Fibroblast of skin of scalp (primary cell): ENCODE results near the gene SH3RF1.
A peak's percentile ranks its signal among the peaks of the same experiment; 100 is the strongest.

Experiments
- DNase-seq: peaks from one replicate; pipeline ENCODE4 v3.0.0-alpha.2; 2013

SH3RF1 gene

GRCh38 chr4:169102026-169102425 is 168.7 kb downstream of the SH3RF1 start:
- DNase-seq: no peak

DNA sequence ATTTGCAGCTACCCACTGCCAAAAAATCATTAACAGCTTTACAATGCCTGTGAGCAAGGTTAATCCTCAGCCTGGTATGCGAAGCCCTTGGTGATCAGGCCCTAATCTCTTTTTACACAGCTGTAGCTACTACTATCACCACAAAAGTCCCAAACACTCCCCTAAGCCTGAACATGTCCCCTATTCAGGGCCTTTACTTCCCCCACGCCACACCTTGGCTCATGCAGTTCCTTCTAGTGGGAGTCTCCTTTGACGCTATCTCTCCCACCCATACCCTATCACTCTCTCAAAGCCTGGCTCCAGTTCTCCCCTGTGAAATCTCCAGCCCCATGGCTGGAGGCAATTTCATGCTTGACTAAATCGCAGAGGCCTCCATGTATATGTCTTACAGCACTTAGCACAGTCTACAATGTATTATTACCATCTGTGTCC is 170.1 kb downstream of the SH3RF1 start:
- no peak for DNase-seq

DNA sequence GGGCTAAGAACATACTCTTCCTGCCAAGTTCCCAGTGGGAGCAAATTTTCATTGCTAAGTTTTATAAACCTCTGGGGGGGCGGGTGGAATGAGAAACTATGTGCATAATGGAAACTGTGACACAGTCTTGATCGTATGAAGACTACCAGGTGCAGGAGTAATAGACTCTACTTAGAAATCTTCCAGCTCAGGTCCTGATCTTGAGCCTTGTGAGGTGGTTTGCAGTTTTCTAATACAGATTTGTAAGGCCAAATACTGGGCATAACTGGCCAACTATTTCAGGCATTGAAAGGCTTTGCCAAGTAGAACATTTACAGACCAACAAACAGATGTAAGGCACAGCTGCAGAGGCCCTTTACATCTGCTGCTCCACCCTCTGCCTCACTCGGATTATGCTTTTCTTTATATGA is 171.0 kb downstream of the SH3RF1 start:
- peak; percentile 78 for DNase-seq

DNA sequence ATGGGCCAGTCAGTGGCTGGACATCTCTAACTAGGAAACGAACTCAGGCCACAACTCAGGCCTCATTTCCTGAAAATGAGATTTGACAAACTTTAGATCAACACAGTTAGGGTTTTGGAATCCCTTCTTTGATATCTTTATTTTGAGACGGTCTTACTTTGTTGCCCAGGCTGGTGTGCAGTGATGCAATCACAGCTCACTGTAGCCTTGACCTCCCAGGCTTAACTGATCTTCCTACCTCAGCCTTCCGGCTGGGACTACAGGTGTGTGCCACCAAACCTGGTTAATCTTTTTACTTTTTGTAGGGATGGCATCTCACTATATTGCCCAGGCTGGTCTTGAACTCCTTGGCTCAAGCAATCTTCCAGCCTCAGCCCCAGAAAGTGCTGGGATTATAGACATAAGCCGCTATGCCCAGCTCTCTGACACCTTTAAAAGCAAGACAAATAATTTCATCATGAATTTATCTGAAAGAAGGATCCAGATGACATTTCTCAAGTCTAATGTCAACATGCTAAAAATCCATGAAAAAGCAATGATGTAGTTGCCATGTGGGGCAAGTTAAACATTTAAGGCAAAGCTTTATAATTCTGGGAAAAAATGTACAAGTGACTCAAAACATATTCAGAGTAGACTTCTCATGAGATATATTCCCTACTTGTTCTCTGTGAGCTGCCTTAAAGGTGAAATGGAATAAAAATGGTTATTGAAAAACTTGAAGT is 171.6 kb downstream of the SH3RF1 start:
- DNase-seq: peak; percentile 58

GRCh38 chr4:169098532-169098931 is 172.2 kb downstream of the SH3RF1 start:
- peak; percentile 38 for DNase-seq

DNA sequence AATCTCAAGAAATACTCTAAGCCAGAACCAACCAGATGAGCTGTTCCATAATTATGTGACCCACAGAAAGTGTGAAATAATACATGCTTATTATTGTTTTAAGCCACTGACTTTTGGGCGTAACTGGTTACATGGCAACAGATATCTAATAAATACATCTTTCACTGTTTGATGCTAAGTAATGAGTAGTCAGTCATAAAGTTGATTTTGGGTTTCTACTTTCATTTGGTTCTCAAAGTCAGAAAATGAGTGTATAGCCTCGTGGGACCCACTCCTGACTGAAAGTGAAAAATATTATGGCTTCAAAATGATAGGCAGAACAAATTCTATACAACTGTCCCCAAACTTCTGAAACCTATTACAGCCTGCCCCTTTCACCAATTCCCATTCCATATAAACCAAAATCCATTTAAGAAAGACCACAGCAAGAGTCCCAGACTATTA is 172.7 kb downstream of the SH3RF1 start:
- DNase-seq: no peak

DNA sequence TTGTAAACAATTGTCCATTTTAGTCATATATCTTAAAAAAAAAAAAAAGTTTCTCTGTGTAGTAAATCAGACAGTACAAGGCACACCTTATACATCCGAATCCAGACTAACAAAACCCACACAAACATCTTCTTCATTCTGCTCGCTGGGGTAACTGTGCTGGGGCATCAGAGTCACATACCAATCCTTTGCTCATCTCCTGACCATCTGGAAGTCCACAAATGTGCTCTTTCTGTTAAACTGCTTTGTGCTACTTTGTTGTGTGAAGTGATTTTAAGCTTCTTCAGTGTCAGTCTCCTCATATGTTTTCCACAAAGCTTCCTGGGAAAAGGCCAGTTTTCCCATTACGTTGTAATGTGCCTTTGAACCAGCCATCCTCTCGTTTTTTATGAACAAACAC is 174.5 kb downstream of the SH3RF1 start:
- no peak for DNase-seq

DNA sequence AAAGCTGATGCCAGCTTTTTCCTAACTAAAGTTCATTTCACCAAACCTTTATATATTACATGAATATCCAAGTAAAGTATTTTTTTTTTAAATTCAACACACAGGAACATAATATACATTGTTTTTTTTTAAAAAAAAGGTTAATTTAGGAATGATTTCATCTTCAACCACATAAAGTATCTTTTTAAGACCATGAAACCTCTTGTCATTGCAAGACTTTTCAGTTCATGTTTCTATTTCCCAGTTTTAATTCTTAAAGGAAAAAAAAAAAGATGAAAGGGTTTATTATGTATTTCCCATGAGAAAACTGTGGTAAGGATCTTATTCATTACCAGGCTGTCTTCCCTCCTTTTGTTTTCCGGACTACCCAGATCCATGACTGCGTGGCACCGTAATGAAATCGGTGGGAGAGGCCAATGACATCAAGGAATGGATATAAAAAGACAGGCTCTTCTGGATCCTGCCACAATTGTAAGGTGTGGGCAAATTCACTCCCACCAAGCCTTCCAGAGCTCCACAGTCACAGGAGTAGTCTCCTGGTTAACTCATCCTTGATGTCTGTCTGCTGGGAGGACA is 176.0 kb downstream of the SH3RF1 start:
- no peak for DNase-seq

DNA sequence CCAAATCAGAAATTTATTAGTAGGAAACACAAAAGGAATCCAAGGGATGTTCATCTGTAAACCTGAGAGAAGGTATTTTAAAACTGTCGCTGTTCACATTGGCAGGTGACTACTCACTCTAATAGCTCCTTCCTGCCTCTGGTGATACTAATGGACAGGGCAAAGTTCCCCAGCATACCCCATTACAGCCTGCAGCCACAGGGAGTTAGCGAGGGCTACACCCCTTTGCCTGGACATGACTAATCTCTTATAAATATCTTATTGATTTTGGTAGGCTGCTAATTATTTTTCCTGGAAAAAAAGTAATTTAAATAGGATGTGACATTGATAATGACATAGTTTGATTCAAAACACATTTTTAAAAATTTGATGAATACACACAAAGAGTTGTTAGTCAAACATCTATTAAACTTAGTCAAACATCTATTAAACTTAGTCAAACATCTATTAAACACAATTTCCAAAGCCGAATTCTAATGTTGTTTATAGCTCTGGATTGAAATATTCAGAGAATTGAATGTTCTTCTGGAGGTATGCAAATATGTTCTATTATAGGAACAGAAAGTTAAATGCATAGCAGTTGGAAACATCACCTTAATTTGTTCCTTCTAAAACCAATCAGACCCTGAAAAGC is 177.8 kb downstream of the SH3RF1 start:
- no peak for DNase-seq

- no peak for DNase-seq
These were observed 180.1 kb downstream of the SH3RF1 start for GRCh38 chr4:169090484-169091215.

GRCh38 chr4:169089004-169089403 is 181.8 kb downstream of the SH3RF1 start:
- DNase-seq: no peak

GRCh38 chr4:169084954-169085353 is 185.8 kb downstream of the SH3RF1 start:
- DNase-seq: no peak

DNA sequence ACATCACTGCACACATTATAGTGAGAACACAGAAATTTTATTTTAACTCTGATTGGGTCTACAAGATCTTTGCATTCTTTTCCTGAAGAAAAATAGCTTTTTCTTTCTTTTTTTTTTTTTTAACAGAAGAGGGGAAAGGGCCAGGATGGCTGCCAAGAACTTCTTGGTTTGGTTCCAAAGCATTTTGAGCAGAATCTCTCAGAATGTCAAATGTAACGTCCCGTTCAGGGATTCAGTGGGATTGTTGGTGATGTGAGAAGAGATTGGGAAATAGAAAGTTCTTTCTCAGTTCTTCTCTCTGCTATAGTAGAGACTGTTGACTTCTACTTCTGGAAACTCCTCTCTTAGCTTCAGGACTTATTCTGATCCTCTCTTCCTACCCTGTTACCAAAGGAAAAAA is 189.8 kb downstream of the SH3RF1 start:
- peak; percentile 83 for DNase-seq

DNA sequence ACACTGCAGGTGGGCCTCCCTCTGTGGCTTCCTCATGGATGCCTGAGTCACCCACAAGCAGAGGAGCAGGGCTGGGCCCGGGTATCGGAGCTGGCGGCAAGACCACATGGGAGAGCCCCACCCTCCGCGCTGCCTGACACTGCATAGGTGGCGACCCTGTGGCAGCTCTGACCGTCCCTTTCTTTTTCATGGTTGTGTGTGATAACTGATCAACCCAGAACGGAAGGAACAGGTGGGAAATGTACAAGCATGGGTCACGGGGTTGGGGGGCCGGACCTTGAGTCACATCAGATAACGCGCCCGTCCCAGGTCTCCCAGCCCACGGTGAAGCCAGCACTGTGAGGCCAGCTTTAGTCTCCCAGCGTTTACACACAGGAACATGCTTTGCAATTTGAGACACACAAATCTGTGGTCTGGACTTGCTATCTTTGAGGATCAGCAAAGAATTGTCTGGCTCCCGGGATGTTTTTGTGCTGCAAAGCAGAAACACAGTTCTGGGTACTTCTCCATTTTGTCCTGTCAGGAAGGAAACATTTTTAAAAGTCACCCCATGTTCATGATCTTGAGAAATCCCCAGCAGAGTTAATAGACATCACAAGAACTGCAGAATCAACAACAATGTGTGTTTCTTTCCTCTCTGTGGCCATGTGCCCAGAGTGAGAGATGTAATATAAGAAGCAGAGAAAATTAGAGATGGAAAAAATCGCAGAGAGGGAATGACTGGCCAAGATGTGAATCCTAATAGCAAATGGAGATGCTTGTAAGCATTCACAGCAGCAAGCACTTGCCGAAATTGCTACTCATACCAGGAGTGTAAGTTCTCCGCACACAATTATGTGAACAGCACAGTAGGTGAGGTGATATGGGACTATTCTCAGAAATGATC is 190.6 kb downstream of the SH3RF1 start:
- DNase-seq: peak; percentile 66

DNA sequence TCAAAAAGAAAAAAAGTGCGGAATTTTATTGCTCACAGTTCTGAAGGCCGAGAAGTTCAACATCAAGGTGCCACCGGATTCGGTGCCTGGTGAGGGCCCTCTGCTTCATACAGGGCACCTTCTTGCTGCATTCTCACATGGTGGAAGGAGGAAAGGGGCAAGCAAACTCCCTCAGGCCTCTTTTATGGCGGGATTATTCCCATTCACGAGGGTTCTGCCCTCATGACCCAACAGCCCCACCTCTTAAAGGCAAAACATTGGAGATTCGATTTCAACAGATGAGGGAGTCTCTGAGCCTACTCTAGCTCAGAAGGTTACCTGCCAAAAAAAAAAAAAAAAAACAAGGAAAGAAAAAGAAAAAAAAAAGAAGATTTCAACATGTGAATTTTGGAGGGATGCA is 196.6 kb downstream of the SH3RF1 start:
- DNase-seq: no peak

DNA sequence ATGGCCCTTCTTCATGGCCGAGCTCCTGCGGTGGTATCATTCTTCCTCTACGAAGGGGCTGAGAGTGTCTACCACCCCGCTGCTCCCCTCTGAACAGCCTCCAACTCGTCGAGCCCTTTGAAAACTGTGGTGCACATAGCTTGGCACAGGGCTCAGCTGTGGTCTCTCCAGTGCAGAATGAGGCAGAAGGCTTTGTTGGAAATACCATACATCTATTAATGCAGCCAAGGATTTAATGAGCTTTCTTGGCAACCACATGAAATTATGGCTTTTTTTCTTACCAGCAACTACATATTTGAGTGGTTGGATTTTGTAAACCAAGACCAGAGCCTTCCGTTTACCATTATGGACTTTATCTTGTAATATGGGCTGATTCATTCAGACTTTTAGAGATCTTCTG is 199.0 kb downstream of the SH3RF1 start:
- no peak for DNase-seq

DNA sequence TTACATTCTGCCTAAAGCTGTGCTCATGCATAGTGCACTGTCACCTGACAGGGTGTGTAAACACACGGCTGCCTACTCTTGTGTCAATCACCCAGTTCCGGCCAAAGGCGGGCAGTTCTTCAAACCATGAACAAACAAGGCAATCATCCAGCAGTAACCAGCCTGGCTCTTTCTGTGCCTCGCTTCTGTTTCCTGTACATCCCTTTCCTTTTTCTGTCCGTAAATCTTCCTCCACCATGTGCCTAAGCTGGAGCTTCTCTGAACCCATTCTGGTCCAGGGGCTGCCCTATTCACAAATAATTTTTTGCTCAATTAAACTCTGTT is 199.9 kb downstream of the SH3RF1 start:
- no peak for DNase-seq

DNA sequence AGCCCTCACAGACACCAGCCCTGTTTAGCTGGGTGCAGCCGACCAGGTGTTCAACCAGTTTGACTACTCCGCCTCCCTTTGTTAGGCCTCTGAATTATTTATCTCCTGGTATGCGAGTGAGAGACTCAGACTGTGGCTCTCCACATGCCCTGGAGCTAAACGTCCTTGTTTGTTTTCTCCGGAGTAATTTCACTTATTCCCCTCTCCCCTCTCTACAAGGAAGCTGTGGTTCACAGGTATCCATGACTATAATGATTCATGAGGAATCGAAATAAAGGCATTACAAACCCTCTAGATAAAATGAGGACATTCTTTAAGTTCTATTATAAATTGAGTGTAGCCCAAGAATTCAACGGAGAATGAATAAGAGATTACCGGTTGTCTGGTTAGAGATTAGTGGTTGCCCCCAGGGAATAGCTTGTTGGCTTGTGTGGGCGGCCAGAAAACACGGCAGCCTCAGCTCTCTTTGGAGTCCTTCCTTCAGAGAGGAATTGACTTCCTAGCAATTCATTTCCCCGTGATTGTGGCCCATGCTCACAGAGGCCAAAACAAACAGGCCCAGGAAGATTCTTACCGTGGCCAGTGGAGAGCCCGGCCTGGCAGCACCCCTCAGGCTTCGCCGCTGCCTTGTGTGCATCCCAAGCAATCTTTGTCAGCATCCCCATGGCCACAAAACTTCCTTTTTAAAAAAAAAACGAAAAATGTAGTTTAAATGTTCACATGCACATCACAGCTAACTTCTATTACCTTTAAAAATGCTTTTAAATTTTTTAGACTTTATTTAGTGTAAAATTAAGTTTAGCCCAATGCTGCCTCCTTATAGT is 200.5 kb downstream of the SH3RF1 start:
- peak; percentile 94 for DNase-seq

DNA sequence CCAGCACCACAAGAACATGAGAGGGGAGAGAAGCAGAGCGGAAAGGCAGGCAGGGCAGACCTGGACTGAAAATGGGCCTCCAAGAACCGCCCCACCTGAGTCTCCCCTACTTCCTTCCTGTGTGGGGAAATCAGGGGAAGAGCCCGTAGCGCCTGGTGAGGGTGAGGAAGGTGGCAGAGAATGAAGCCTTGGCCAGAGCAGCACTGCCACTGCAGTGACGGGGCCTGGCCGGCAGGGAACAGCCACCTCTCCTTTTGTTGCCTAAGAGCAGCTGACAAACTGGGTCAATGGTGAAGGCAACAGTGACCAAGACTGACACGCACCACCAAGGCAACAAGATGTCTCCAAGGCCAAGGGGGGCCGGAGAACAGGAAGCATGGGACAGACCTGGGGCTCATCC is 202.3 kb downstream of the SH3RF1 start:
- no peak for DNase-seq

GRCh38 chr4:169066934-169067333 is 203.8 kb downstream of the SH3RF1 start:
- DNase-seq: no peak

DNA sequence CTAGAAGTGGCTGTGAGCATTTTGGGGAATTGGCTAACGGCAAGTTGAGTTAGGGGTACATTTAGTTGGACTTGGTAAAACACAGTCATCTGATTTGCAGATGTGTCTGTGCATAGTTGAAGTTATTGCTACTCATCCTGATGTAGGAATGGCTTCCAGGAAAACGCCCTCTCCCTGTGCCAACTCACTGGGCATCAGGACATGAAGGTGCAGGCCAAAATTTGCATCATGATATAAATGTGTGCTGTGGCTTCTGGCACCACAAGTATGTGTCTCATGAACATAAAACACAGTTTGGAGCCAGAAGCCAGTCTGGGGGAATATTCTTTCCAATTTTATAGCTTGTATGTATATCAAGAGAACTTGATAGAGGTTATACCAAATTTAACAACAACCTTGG is 206.5 kb downstream of the SH3RF1 start:
- no peak for DNase-seq

GRCh38 chr4:169063441-169063840 is 207.3 kb downstream of the SH3RF1 start:
- DNase-seq: no peak
